ENCODE results near the gene PIK3C2B. TPM values are rescaled to one million over a fixed set of nuclear protein-coding genes. Genes with fewer than 3 reads are reported as not detected.

PIK3C2B gene
- total RNA-seq, 2 experiments from 2014 or later: 43.4 to 46.4 TPM

- no peaks in the 10 kb centered on the region for H3K27me3 Mint-ChIP-seq
- H3K27ac Mint-ChIP-seq: peak overlapping the region; percentile 39
- DNase-seq: no peak
- H3K9me3 Mint-ChIP-seq: no peaks in the 10 kb centered on the region
- H3K4me1 Mint-ChIP-seq (ENCODE audit: low read depth): peaks cover 60% of the 10 kb centered on the region
- no peak overlapping the region for H3K4me3 Mint-ChIP-seq
- intact Hi-C loops (cut with micrococcal nuclease): no loop called here
- CTCF ChIA-PET: interaction anchor here (0.7 to 6.2 kb wide), 6 partner anchors 18 to 37 kb away, joined by 3 to 41 read pairs (median 8); no protein-coding TSS in a partner anchor
- POLR2A ChIA-PET: interaction anchor here (1.1 kb wide), 1 partner anchor 28 kb away, joined by 4 read pairs; no protein-coding TSS in a partner anchor
- H3K36me3 Mint-ChIP-seq: peaks cover 23% of the 10 kb centered on the region
Observed at GRCh38 chr1:204465546-204466415, 28.8 kb downstream of the PIK3C2B start.

- CTCF ChIA-PET: interaction anchor here (1.2 to 6.2 kb wide), 4 partner anchors 18 to 38 kb away, joined by 7 to 41 read pairs (median 12); no protein-coding TSS in a partner anchor
Observed at GRCh38 chr1:204464701-204465100, 29.9 kb downstream of the PIK3C2B start.

GRCh38 chr1:204464187-204464631 lies 30.4 kb downstream of the PIK3C2B start:
- H3K36me3 Mint-ChIP-seq: peaks cover 38% of the 10 kb centered on the region

More at GRCh38 chr1:204464701-204465100, 29.9 kb downstream of the PIK3C2B start:
- no peak for DNase-seq
- POLR2A ChIA-PET: interaction anchor here (0.8 to 0.9 kb wide), 2 partner anchors 11 to 30 kb away, joined by 3 to 4 read pairs; partner anchors contain the start of gene PIK3C2B
- Mint-ChIP-seq H3K27me3 (no peaks in the 10 kb centered on the region), H3K4me1 (ENCODE audit: low read depth) (peaks cover 65% of the 10 kb centered on the region), H3K4me3 (no peak overlapping the region), H3K27ac (peak overlapping the region; percentile 65), H3K9me3 (no peaks in the 10 kb centered on the region), H3K36me3 (peaks cover 33% of the 10 kb centered on the region)
- intact Hi-C loops (cut with micrococcal nuclease): loop anchor here (1.0 kb wide), 1 partner anchor 11 kb away; no protein-coding TSS in a partner anchor

GRCh38 chr1:204463125-204464060 lies 31.2 kb downstream of the PIK3C2B start:
- Mint-ChIP-seq H3K27me3 (no peaks in the 10 kb centered on the region), H3K4me1 (ENCODE audit: low read depth) (peaks cover 65% of the 10 kb centered on the region), H3K9me3 (no peaks in the 10 kb centered on the region), H3K36me3 (peaks cover 33% of the 10 kb centered on the region), H3K4me3 (no peak overlapping the region), H3K27ac (peak overlapping the region; percentile 65)
- ChIA-PET POLR2A (interaction anchor here (1.2 to 1.5 kb wide), 2 partner anchors 15 to 30 kb away, joined by 3 to 5 read pairs; no protein-coding TSS in a partner anchor), CTCF (interaction anchor here (0.6 to 6.2 kb wide), 8 partner anchors 10 to 65 kb away, joined by 3 to 41 read pairs (median 5); partner anchors contain the start of gene PIK3C2B)
- no peak for DNase-seq
- intact Hi-C loops (cut with micrococcal nuclease): loop anchor here (1.0 kb wide), 1 partner anchor 10 kb away; no protein-coding TSS in a partner anchor

More at GRCh38 chr1:204464187-204464631, 30.4 kb downstream of the PIK3C2B start:
- Mint-ChIP-seq H3K4me3 (no peak overlapping the region), H3K9me3 (no peaks in the 10 kb centered on the region), H3K27ac (peak overlapping the region; percentile 65), H3K4me1 (ENCODE audit: low read depth) (peaks cover 65% of the 10 kb centered on the region), H3K27me3 (no peaks in the 10 kb centered on the region)
- DNase-seq: peak; percentile 71
- ChIA-PET CTCF (interaction anchor here (0.9 to 6.2 kb wide), 7 partner anchors 11 to 66 kb away, joined by 3 to 41 read pairs (median 7); no protein-coding TSS in a partner anchor), POLR2A (interaction anchor here (0.8 to 1.2 kb wide), 3 partner anchors 11 to 30 kb away, joined by 3 to 4 read pairs (median 3); partner anchors contain the start of gene PIK3C2B)
- intact Hi-C loops (cut with micrococcal nuclease): loop anchor here (1.0 kb wide), 1 partner anchor 11 kb away; no protein-coding TSS in a partner anchor

GRCh38 chr1:204462229-204462561 lies 32.4 kb downstream of the PIK3C2B start:
- H3K4me3 Mint-ChIP-seq: no peak overlapping the region
- ChIA-PET CTCF (interaction anchor here (1.2 to 6.2 kb wide), 3 partner anchors 16 to 41 kb away, joined by 6 to 41 read pairs (median 7); no protein-coding TSS in a partner anchor), POLR2A (interaction anchor here (1.5 kb wide), 1 partner anchor 31 kb away, joined by 5 read pairs; no protein-coding TSS in a partner anchor)
- H3K36me3 Mint-ChIP-seq: peaks cover 39% of the 10 kb centered on the region
- no peaks in the 10 kb centered on the region for H3K9me3 Mint-ChIP-seq
- H3K27ac Mint-ChIP-seq: no peak overlapping the region
- H3K27me3 Mint-ChIP-seq: no peaks in the 10 kb centered on the region
- peaks cover 65% of the 10 kb centered on the region for H3K4me1 Mint-ChIP-seq (ENCODE audit: low read depth)
- DNase-seq: no peak
- intact Hi-C loops (cut with micrococcal nuclease): no loop called here

GRCh38 chr1:204461331-204462228 lies 33.0 kb downstream of the PIK3C2B start:
- no peaks in the 10 kb centered on the region for H3K27me3 Mint-ChIP-seq
- DNase-seq: peak; percentile 50
- H3K36me3 Mint-ChIP-seq: peaks cover 39% of the 10 kb centered on the region
- CTCF ChIA-PET: interaction anchor here (0.6 to 6.2 kb wide), 6 partner anchors 14 to 42 kb away, joined by 3 to 41 read pairs (median 6); no protein-coding TSS in a partner anchor
- H3K4me1 Mint-ChIP-seq (ENCODE audit: low read depth): peaks cover 62% of the 10 kb centered on the region
- intact Hi-C loops (cut with micrococcal nuclease): no loop called here
- POLR2A ChIA-PET: interaction anchor here (1.5 kb wide), 1 partner anchor 32 kb away, joined by 5 read pairs; no protein-coding TSS in a partner anchor
- no peak overlapping the region for H3K4me3 Mint-ChIP-seq
- no peaks in the 10 kb centered on the region for H3K9me3 Mint-ChIP-seq
- peak overlapping the region; percentile 76 for H3K27ac Mint-ChIP-seq

GRCh38 chr1:204460346-204460745 lies 34.3 kb downstream of the PIK3C2B start:
- H3K27ac Mint-ChIP-seq: no peak overlapping the region
- intact Hi-C loops (cut with micrococcal nuclease): no loop called here
- H3K4me3 Mint-ChIP-seq: no peak overlapping the region
- no peak for DNase-seq
- peaks cover 49% of the 10 kb centered on the region for H3K4me1 Mint-ChIP-seq (ENCODE audit: low read depth)
- peaks cover 39% of the 10 kb centered on the region for H3K36me3 Mint-ChIP-seq
- ChIA-PET POLR2A (no interaction called here), CTCF (interaction anchor here (1.4 kb wide), 1 partner anchor 13 kb away, joined by 7 read pairs; no protein-coding TSS in a partner anchor)
- no peaks in the 10 kb centered on the region for H3K27me3 Mint-ChIP-seq
- H3K9me3 Mint-ChIP-seq: no peaks in the 10 kb centered on the region

GRCh38 chr1:204459706-204460105 lies 34.9 kb downstream of the PIK3C2B start:
- no peaks in the 10 kb centered on the region for H3K9me3 Mint-ChIP-seq
- no peaks in the 10 kb centered on the region for H3K27me3 Mint-ChIP-seq
- intact Hi-C loops (cut with micrococcal nuclease): no loop called here
- H3K4me3 Mint-ChIP-seq: no peak overlapping the region
- DNase-seq: no peak
- H3K27ac Mint-ChIP-seq: no peak overlapping the region
- peaks cover 42% of the 10 kb centered on the region for H3K36me3 Mint-ChIP-seq
- POLR2A ChIA-PET: no interaction called here
- CTCF ChIA-PET: no interaction called here
- peaks cover 43% of the 10 kb centered on the region for H3K4me1 Mint-ChIP-seq (ENCODE audit: low read depth)

- DNase-seq: no peak
- intact Hi-C loops (cut with micrococcal nuclease): no loop called here
- no peaks in the 10 kb centered on the region for H3K27me3 Mint-ChIP-seq
- POLR2A ChIA-PET: no interaction called here
- no peak overlapping the region for H3K4me3 Mint-ChIP-seq
- peaks cover 36% of the 10 kb centered on the region for H3K4me1 Mint-ChIP-seq (ENCODE audit: low read depth)
- CTCF ChIA-PET: interaction anchor here (1.1 to 5.7 kb wide), 2 partner anchors 12 to 14 kb away, joined by 3 to 33 read pairs; no protein-coding TSS in a partner anchor
- H3K27ac Mint-ChIP-seq: peak overlapping the region; percentile 49
- no peaks in the 10 kb centered on the region for H3K9me3 Mint-ChIP-seq
- H3K36me3 Mint-ChIP-seq: peaks cover 42% of the 10 kb centered on the region
Observed at GRCh38 chr1:204457666-204458065, 36.9 kb downstream of the PIK3C2B start.

GRCh38 chr1:204456826-204457442 lies 37.7 kb downstream of the PIK3C2B start:
- intact Hi-C loops (cut with micrococcal nuclease): no loop called here
- Mint-ChIP-seq H3K27me3 (no peaks in the 10 kb centered on the region), H3K36me3 (peaks cover 41% of the 10 kb centered on the region), H3K27ac (no peak overlapping the region), H3K9me3 (no peaks in the 10 kb centered on the region), H3K4me3 (no peak overlapping the region), H3K4me1 (ENCODE audit: low read depth) (peaks cover 33% of the 10 kb centered on the region)
- no peak for DNase-seq
- ChIA-PET POLR2A (interaction anchor here (1.0 kb wide), 1 partner anchor 9 kb away, joined by 3 read pairs; no protein-coding TSS in a partner anchor), CTCF (interaction anchor here (1.1 to 33.4 kb wide), 3 partner anchors 11 to 44 kb away, joined by 3 to 1224 read pairs (median 33); partner anchors contain the start of gene PIK3C2B)

Measured in activated CD4-positive, alpha-beta memory T cell treated with anti-CD3 and anti-CD28 coated beads for 36 hours (primary cell).